NCI-H82 (cell line): Measurements from ENCODE around the gene RIPOR1.

ENCODE experiments used
- DNase-seq: peaks from one replicate; lab custom pipeline; 2025; lab: John Stamatoyannopoulos, UW

The RIPOR1 gene

DNA sequence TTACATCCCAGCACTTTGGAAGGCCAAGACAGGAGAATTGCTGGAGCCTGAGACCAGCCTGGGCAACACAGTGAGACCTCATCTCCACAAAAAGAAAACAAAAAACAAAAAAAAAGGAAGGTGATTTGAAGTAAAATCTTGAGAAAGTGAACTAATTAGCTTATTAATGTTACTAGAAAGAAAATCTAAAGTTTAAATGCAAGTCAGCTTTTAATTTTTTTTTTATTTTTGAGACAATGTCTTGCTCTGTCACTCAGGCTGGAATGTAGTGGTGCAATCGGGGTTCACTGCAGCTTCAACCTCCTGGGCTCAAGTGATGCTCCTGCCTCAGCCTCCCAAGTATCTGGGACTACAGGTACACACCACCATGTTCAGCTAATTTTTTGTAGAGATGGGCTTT, 30.2 kb downstream of the RIPOR1 start:
- no peak for DNase-seq

DNA sequence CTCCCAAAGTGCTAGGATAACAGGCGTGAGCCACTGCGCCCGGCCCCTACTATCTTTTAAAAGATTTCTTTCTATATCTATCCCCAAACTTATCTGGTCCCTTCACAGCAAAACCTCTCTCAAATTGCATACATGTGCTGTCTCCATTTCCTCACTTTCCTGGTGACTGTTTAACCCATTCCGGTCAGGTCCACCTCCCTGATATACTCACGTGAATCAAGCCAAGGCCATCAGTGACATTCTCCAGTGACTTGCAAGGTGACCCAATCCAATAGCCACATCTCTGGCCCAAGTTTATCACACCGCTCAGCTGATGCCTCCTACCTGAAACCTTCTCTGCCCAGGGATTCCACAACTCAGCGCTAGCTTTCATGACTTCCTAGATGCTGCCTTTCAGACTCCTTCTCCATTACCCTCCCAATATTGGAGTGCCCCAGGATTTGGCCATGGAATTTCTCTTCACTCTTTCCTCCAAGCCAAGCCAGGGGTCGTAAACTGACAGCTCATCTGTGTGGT, 32.3 kb downstream of the RIPOR1 start:
- DNase-seq = no peak

DNA sequence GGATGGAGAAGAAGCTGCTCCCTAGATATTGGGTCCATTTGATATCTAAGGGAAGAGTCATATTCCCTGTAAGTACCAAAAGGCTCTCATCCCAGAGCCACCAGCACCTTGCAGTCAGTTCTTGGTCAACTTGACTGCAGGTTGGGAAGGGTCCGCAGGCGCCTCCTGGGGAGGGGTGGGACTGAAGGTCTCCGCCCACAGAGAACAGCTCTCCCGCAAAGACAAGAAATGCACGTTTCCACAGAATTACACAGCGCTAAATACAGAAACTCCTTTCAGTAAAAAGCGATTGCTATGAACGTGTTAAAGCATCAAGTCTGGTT, 32.8 kb downstream of the RIPOR1 start:
- DNase-seq = peak; percentile 61

DNA sequence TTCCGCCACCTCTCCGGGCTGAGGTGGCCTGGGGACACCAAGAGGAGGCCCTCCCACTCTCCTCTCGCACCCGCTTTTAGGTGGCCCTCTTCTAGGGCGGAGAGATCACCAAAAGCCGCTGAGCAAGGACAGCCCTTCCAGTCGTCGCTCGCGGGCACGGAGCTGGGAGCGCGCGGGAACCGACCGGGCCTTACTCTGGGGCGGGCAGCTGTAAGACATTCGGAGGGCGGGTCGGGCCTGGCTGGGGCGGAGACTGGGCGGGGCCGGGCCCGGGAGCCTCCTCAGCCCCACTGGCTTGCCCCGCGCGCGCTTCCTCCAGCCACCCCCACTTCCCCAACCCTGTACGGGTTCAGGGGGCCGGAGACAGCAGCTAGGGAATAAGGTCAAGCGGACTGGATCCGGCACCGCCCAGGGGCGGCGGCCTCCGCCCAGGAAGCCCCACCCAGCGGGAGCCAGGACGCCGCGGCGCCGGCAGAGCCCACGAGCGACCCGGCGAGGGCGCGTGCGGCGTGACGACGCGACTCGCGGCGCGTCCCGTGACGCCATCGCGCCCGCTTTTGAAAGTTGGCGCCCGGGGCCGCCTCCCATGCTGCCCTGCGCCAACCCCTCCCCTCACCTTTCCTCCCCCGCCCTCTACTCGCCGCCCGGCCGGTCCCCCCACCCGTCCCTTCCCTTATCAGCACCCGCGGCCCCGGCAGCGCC, 33.3 kb downstream of the RIPOR1 start:
- peak; percentile 99 for DNase-seq

DNA sequence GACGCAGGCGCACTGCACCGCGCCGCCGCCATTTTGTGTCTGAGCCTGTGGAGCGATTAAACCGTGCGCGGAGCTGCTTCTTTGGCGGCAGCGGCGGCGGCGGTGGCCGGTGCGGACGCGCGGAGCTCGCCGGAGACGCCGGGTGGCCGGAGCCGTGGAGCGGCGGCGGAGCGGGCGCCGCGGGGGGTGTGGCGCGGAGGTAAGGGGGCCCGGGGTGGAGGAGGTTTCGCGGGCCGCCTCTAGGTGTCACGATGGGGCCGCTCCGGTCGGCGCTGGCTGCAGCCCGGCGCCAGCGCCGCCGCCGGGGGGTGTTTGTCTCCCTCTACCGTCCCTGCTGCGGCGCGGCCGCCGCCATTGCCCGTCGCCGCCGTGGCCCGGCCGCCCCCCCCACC, 33.9 kb downstream of the RIPOR1 start, which contains the start of gene CTCF:
CTCF (plus strand) TSS at position 1 of the 392 bp plus-strand sequence. CDS start 48,307 bp downstream, outside the sequence.
- DNase-seq = peak; percentile 88

DNA sequence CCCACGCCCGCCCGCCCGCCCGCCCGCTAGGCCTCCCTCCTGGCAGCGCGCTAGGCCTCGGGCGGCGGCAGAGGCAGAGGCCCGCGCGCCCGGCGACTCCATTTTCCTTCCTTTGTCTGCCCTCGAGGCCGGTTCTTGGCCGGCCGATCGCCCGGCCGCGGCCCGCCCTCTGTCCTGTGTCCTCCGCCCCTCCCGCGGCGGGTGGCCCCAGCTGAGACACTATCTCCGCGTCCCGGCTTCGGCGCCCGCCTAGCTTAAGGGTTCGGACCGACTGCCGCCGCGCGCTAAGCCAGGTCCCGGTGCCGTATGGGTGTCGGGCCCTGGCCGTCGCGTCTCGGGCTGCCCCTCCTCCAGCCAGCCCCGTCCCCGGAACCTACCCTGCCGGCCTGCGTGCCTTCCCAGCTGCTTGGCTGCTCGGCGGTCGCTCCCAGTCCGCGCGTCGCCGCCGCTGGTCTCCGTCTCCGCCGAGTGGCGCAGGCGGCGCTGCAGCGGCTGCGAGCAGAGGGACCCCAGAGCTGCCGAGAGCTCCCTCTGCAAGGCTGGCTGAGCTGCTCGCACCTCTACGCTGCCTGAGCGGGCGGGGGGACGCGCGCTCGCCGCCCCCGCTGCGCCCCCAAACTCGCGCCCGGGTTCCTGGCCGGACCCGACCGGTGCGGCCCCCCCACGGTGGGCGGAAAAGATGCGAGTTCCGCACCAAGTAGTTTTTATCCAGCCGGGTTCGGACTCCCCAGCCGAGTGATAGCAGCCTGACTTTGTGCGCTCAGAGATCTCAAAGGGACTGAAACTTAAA, 34.5 kb downstream of the RIPOR1 start:
- DNase-seq = peak; percentile 68

DNA sequence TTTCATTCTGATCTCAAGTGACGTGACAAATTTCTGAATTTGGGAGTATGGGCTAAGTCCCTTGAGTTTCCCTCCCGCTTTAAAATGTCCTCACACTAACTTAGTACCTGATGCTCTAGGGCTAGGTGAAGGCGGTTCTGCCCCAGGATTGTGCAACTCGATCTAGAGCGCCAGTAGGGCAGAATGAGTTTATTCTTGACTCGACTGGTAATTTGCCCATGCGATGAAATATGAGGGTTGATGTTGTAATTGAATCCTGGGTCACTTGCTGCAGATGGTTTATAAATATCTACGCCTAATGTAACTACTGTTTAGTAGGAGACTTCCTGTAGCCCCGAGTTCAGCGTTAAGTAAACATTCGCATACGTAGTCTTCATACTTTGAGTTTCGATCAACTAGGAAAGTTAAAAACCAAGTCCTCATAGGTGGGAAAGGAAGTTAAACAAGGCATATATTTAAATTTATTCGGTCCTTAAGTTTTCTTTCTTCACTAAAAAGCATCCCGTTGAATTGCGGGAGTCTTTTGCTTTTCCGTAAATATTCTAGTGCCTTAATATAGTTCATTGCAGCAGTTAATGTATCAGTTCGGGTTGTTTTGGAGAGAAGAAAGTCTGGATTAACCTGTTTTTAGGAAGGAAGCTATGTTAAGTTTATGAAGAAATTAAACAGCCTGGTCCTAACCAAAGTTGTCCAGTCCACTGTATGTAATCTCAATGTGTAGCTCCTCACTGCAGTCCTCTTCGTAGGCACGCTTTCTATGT, 35.3 kb downstream of the RIPOR1 start:
- peak; percentile 35 for DNase-seq

DNA sequence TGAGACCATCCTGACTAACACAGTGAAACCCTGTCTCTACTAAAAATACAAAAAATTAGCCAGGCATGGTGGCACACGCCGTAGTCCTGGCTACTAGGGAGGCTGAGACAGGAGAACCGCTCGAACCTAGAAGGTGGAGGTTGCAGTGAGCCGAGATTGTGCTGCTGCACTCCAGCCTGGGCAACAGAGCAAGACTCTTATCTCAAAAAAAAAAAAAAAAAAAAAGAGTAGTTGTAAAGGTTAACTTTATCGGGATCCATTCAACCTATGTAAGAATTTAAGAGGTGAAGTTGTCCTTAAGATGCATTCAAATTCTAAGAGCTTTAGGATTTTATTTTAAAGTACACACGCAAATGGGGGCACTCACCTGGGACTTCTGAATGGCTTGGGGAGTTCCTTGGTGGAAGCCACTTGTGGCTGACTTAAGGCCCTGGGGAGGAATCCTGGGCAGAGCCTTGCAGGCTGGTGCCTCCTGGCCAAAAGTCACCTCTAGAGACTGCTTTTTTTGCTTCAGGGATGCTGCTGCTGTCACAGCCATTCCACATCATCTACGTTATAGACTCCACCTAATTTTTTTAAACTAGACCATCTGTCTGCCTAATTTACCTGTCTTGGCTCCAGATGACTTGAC, 37.0 kb downstream of the RIPOR1 start:
- DNase-seq = no peak

DNA sequence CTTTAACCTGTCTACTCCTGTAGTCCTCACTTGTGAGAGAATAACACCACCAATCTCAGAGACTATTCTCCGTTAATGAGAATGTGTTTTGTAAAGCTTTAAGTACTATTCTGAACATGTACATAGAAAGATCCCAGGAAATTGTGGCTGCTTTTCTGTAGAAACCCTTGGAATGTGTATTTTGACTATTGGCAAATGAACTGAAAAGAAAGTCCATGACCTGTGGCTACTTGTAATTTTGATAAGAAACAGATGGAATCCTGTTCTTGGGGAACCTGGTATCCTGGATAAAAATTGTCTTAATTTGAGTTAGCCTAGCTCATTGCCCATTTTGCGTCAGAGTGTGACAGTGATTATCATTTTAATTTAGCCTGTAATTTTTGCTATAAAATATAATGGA, 42.8 kb downstream of the RIPOR1 start:
- DNase-seq = no peak

DNA sequence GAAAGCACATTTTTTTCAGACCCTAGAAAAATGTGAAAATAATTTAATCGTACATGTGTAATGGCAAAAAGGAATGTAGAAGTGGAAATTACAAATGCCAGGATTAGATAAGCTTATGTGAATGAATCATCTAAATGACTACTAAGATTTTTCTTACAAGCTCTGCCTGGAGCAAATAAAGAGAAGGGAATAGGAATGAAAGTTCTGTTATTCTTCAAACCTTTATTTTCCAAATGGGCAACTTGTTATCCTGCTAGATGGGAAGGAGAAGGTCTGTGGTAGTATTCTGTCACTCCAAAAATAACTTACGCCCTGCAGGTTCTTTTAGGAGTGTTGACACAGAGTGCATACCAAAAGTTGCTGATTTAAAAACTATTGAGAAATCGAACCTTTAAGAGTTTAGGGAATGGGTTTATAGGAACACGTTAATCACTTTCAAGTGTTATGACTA, 43.4 kb downstream of the RIPOR1 start:
- no peak for DNase-seq

DNA sequence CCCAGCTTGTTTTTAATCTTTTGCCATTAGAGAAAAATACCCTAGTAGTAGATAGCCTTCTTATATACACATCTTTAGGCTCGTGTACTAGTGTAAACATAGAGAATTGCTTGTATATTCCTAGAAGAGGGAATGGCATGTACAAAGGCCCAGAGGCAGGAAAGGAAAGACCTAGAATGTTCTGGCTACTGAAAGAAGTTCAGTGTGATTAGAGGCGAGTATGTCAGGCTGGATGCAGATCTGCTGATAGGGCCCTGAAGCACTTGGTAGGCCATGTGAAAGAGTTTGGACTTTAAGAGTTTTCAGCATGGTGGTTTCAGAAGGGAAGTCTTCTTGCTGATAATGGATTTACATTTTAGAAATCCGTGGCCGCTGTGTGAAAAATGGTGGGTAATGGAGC, 51.1 kb downstream of the RIPOR1 start:
- no peak for DNase-seq

DNA sequence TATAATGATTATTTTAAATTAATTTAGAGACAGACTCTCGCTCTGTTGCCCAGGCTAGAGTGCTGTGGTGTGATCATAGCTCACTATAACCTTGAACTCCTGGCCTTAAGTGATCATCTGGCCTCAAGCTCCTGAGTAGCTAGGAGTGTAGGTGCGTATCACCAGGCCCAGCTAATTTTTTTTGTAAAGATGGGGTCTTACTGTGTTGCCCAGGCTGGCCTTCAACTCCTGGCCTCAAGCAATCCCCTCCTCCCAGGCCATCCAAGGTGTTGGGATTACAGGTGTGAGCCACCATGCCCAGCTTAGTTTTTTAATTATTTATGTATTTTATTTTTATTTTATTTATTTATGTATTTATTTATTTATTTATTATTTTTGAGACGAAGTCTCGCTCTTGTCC, 51.6 kb downstream of the RIPOR1 start:
- DNase-seq = no peak

DNA sequence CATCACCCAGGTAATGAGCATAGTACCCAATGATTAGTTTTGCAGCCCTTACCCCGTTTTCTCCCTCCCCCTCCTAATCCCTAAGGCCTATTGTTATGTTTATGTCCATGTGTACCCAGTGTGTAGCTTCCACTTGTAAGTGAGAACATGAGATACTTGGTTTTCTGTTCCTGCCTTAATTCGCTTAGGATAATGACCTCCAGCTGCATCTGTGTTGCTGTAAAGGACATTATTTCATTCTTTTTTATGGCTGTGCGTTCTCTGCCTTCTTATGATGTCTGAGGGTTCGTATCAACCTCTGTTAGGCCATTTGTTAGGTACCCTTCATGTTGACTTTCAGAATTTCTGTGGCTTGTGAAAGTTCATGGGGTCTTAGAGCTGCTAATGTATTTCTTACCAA, 64.7 kb downstream of the RIPOR1 start:
- DNase-seq = peak; percentile 2

DNA sequence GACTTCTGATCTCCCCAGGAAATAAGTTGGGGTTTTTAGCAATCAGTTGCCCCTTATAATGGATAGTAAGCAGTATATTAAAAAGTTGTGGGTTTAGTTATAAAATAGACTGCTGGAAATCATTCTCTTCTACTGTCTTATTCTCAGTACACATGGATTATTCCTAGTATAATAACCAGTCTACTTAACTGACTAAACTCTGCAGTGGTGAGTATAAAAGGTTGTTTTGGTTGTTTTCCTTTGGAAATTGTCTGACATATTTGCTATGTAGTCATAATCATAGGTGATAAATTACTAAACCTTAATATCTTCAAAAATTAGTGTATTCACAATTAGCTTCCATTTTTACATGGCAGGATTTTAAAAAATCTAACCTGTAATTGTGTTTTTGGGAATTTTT, 65.1 kb downstream of the RIPOR1 start:
- no peak for DNase-seq

DNA sequence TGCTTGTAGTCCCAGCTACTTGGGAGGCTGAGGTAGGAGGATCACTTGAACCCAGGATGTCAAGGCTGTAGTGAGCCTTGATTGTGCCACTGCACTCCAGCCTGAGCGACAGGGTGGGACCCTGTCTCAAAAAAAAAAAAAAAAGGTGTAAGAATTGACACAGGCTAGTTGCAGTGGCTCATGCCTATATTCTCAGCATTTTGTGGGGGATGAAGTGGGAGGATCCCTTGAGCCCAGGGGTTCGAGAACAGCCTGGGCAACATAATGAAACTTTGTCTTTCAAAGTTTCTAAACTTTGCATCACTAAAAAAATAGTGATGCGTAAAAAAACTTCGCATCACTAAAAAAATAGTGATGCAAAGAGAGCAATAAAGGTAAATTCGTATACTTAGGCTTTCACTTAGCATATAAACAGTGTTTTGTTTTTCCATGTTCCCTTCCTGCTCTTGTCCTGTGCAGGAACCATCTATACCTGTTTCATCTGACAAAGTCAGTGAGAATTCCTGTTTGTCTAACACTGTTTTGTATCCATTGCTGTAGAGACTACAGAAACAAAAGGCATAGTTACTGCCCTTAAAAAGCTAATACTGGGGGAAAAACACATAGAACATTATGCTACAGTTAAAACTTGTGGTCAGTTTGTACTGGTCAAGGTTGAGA, 65.8 kb downstream of the RIPOR1 start:
- DNase-seq = no peak

DNA sequence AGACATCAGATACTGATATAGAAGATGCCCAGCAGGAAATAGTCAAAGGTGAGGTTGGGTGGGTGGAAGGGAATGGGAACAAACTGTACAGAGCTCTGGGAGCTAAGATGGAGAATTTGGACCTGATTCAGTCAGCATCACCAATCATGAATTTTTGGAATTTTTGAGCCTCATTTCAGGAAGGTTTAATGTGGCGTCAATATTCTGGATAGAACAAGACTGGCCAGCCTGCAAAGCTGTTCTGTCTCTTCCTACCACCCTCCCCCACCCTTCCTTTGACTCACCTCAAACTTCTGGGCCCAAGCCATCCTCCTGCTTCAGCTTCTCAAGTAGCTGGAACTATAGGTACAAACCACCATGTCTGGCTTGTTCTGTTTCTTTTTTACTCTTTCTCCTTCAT, 66.3 kb downstream of the RIPOR1 start:
- DNase-seq = no peak
